Mucosa of stomach (tissue), 1 donor: ENCODE results near the gene RAVER2.

Experiments
- H3K27me3 ChIP-seq: one replicate; pipeline ENCODE4 v1.7.0; 2013; ENCODE audit warnings: mild to moderate bottlenecking, low read length; ENCODE audit not compliant: control insufficient read depth, insufficient read depth
- H3K36me3 ChIP-seq: one replicate; pipeline ENCODE4 v1.7.0; 2013; ENCODE audit warnings: low read length; ENCODE audit not compliant: control insufficient read depth, insufficient read depth
- H3K4me1 ChIP-seq: one replicate; pipeline ENCODE4 v1.7.0; 2013; ENCODE audit warnings: mild to moderate bottlenecking, low read length; ENCODE audit not compliant: control insufficient read depth, insufficient read depth
- H3K4me3 ChIP-seq: one replicate; pipeline ENCODE4 v1.7.0; 2013; ENCODE audit warnings: low read length
- H3K9ac ChIP-seq: one replicate; pipeline ENCODE4 v1.7.0; 2013; ENCODE audit warnings: mild to moderate bottlenecking, low read length, moderate library complexity
- H3K9me3 ChIP-seq: one replicate; pipeline ENCODE4 v1.7.0; 2013; ENCODE audit warnings: mild to moderate bottlenecking, low read length, moderate library complexity; ENCODE audit not compliant: control insufficient read depth
- donor health status: Pancreatic carcinoma.

Gene RAVER2

DNA sequence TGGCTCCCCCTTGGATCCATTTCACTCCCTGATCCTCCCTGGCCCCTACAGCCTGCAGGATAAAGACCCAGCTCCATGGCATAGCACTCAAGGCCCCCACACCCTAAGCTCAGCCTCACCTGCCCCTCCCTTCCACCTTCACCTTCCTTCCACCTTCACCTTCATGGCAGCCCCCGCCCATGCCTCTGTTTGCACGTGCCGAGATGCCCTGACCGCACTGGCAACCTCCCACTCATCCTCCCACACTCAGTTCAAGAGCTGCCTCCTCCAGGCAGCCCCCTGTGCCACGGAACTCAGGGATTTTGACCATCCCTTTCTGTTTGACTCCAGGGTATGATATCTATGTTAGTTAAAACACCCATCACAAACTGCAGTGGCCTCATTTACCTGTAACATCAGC lies 109.8 kb downstream of the RAVER2 start:
- H3K36me3 ChIP-seq = peaks cover 26% of the 10 kb centered on the region
- no peak overlapping the region for H3K4me3 ChIP-seq
- H3K4me1 ChIP-seq = no peaks in the 10 kb centered on the region

DNA sequence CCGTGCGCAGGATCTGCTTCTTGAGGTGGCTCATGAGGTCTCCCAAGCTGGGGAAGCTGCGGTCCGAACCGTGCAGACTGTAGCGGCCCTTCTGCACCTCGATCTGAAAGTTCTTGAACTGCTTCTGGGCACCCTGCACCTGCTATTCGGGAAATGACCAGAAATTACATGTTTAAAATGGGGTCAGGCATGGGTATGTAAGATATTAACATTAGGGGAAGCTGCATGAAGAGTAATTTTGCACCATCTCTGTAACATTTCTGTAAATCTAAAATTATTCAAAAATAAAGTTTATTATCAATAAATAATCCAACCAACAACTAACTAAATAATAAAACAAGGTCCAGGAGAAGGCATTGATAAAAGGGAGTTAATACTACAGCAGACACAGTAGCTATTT lies 110.7 kb downstream of the RAVER2 start:
- Histone ChIP-seq H3K4me3 (no peak overlapping the region), H3K36me3 (peaks cover 30% of the 10 kb centered on the region), H3K27me3 (no peaks in the 10 kb centered on the region), H3K4me1 (no peaks in the 10 kb centered on the region), H3K9ac (no peak overlapping the region), H3K9me3 (no peaks in the 10 kb centered on the region)

More for the DNA sequence above, 109.8 kb downstream of the RAVER2 start:
- H3K27me3 ChIP-seq = no peaks in the 10 kb centered on the region
- H3K9ac ChIP-seq = no peak overlapping the region
- no peaks in the 10 kb centered on the region for H3K9me3 ChIP-seq

DNA sequence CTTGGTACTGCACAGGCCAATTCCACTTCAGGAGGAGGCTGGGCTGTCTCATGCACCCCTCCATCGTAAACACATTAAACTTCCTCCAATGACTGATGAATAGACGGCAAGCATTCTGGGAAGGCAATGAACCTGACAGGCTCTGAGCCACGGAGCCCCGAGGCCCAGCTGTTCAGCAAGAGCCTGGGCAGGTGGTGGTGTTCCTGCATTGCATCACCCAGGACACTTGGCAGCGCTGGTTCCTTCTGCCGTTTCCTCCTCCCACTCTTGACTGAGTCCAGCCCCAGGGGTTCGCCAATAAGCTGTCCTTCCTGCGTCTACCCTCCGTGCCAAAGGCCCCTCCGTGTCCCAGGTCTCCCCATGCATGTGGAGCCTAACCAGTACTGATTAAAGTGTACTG lies 111.7 kb downstream of the RAVER2 start:
- Histone ChIP-seq H3K9ac (no peak overlapping the region), H3K27me3 (no peaks in the 10 kb centered on the region), H3K9me3 (no peaks in the 10 kb centered on the region), H3K4me1 (no peaks in the 10 kb centered on the region), H3K36me3 (peaks cover 30% of the 10 kb centered on the region), H3K4me3 (no peak overlapping the region)

DNA sequence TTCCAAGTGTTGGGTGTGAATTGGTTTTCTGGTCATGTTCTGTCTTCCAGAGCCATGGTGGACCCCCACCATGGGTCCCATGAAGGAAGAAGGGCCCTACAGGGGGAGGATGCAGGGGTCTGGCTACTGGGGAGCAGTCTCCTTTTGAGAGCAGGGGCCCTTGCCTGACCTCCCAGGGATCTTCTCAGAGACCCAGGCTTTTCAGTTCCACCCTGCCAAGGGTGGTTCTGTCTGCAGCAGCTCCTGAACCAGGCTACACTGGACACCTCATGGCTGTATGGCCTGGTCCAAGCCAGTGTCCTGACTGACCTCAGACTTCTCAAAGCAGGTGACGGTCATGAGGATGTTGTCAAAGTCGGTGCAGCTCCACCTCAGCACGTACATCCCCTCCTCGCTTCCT lies 112.5 kb downstream of the RAVER2 start:
- H3K9me3 ChIP-seq = no peaks in the 10 kb centered on the region
- H3K36me3 ChIP-seq = peaks cover 30% of the 10 kb centered on the region
- H3K27me3 ChIP-seq = no peaks in the 10 kb centered on the region

DNA sequence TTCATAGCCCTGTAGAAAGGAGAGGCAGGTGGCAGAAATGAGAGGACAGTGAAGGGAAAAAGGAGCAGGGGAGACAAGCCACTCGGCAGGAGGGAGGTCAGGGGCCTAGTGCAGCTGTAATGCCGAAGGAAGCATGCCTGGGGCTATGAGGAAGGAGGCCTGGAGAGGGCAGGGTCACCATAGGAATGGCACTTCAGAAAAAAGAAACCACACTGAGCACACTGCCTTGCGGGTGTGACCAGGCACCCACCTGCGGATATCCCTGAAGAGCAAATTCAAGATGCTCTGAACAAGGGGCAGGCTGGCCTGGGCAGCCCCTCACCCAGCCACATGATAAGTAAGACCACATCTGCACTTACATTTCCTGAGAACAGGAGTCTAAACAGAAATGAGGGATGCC lies 116.7 kb downstream of the RAVER2 start:
- Histone ChIP-seq H3K27me3 (no peaks in the 10 kb centered on the region), H3K9ac (no peak overlapping the region), H3K4me1 (peaks cover 4% of the 10 kb centered on the region), H3K36me3 (peaks cover 30% of the 10 kb centered on the region), H3K9me3 (no peaks in the 10 kb centered on the region), H3K4me3 (no peak overlapping the region)

More for the DNA sequence above, 112.5 kb downstream of the RAVER2 start:
- no peak overlapping the region for H3K4me3 ChIP-seq
- H3K4me1 ChIP-seq = no peaks in the 10 kb centered on the region
- no peak overlapping the region for H3K9ac ChIP-seq

DNA sequence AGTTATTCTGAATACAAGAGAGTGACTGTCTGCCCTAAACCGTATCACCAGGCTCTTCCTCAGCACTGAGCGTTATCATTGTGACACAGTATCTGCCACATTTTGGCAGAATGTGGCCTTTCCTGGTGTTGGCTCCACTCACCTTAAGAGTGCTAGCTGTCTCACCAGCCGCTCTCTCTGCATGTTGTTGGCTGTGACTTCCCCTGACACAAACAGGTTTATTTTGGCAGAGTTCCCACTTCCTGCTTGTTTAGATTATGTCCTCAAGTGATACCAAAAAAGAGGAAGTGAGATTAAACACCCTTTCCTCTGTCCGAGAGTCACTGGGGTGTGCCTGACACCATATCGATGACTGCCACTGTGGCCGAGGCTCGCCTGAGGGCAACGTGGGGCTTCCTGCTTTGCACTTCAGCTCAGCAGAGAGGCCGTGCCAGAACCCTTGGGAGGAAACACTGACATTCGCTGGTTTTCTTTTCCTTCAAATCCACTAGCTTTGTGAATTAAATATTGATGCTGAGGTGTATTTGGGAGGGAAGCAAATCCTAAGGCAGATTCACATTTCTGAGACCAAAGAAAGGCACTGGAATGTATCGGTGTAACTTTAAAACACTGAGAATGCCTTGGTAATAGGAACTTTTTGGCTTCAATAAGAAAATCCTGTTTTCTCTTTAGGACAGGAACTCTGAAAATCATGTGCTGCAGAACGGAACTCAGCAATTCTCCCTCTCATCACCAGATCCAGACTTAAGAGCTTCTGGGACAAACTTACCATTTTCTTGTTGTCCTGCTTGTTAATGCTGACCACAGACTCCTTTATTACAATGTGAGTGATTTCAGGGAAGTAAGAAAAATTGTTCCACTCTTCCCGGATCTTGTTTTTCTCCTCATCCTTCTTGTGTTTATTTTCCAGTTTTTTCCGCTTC lies 119.4 kb downstream of the RAVER2 start:
- no peaks in the 10 kb centered on the region for H3K9me3 ChIP-seq
- no peak overlapping the region for H3K9ac ChIP-seq
- peaks cover 4% of the 10 kb centered on the region for H3K4me1 ChIP-seq
- no peak overlapping the region for H3K4me3 ChIP-seq
- H3K36me3 ChIP-seq = peaks cover 6% of the 10 kb centered on the region
- no peaks in the 10 kb centered on the region for H3K27me3 ChIP-seq

DNA sequence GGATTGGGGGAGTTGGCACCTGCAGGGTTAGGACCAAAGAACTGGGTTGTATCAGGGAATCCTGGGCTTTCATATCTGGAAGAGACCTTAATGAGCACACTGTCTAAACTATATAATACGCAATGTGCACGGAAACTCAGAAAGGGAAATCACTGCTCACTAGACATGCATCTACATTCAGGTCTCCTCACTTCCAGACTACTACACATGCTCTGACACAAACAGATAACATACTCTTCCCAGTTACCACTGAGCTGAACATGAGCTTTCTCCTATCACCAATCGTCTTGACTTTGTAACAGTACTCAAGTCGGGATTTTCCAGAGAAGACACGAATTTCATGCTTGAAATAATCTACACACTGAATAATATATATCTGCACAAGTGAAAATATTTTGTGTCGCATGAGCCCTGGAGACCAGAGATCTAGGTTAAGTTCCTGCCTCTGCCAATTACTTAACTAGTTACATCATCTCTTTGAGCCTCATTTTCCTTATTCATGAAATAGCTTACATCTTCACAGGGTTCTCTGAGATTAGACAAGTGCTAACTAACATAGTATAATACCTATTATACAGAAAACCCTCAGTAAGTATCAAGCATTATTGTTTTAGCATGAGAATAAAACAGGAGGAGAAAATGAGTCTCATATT lies 120.4 kb downstream of the RAVER2 start:
- no peaks in the 10 kb centered on the region for H3K36me3 ChIP-seq
- peaks cover 4% of the 10 kb centered on the region for H3K4me1 ChIP-seq
- no peaks in the 10 kb centered on the region for H3K27me3 ChIP-seq
- no peak overlapping the region for H3K9ac ChIP-seq
- H3K4me3 ChIP-seq = no peak overlapping the region
- no peaks in the 10 kb centered on the region for H3K9me3 ChIP-seq

DNA sequence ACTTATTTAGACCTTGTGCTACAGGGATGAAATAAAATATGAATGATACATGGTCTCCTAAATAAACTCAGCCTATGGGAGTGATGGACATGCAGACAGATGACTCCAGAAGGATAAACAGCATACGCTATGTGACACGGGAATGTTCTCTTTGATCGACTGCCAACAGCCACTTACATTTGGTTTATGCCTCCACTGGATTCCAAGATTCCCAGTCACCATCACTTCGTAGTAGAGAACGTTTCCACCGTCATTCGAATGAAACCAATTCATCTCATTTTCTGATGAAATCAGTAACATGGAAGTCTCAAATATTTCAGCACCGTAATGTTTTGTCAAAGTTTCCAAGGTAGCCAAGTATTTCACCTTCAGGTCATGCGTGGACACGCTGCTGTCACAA lies 121.8 kb downstream of the RAVER2 start:
- Histone ChIP-seq H3K36me3 (no peaks in the 10 kb centered on the region), H3K9me3 (no peaks in the 10 kb centered on the region), H3K4me1 (peaks cover 4% of the 10 kb centered on the region), H3K27me3 (no peaks in the 10 kb centered on the region), H3K4me3 (no peak overlapping the region), H3K9ac (no peak overlapping the region)

DNA sequence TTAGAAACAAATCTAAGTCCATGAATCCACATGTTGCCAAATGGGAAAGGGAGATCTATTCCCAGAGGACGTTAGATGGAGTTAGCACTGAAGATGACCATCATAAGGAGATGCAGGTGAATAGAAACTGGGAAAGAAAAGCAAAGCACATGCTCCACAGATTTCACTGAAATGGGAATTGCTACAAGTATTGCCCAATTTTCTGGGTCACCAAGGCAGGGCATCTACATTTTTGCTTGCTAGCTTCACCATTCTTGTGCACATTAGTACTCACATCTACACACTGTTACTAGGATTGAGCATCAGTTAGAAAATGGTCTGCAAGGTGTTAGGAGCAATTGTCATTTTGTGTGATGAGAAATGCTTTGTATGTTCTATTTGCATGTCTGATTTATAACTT lies 122.4 kb downstream of the RAVER2 start:
- H3K4me3 ChIP-seq = no peak overlapping the region

DNA sequence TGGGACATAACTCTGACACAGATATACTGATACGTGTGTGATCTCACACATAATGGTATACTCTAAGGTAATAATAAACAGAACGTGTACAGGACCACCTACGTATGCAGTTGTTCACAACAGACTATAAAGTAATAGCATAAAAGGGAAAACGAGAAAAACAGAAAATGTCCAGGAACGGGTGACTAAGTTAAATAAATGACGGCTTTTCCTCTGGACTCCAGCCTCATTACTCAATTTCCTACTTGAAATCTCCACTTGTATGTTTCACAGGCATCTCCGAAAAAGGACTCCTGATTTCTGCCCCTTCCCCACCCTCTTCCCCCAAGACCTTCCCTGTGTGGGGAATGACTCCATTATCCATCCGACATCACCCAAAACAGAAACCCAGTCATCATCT lies 126.4 kb downstream of the RAVER2 start:
- Histone ChIP-seq H3K4me3 (no peak overlapping the region), H3K4me1 (no peaks in the 10 kb centered on the region), H3K9ac (no peak overlapping the region), H3K27me3 (no peaks in the 10 kb centered on the region), H3K36me3 (peaks cover 6% of the 10 kb centered on the region), H3K9me3 (no peaks in the 10 kb centered on the region)

More for the DNA sequence above, 122.4 kb downstream of the RAVER2 start:
- H3K27me3 ChIP-seq = no peaks in the 10 kb centered on the region
- peaks cover 5% of the 10 kb centered on the region for H3K36me3 ChIP-seq
- peaks cover 4% of the 10 kb centered on the region for H3K4me1 ChIP-seq
- H3K9me3 ChIP-seq = no peaks in the 10 kb centered on the region
- no peak overlapping the region for H3K9ac ChIP-seq

DNA sequence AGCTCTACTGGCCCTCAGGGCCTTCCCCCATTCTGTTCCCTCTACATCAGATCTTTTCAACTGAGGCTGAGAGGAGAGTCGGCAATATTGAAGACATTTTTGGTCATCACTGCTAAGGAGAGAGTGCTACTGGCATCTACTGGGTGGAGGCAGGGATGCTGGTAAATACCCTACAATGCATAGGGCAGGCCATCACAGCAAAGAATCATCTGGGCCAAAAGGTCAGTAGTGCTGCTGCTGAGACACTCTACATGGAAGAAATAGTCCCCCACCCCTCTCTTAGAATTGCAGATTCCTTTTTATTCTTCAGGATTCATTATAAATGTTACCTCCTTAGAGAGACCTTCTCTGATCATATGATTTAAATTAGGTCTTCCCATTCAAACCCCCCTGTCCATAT lies 127.2 kb downstream of the RAVER2 start:
- H3K9ac ChIP-seq = no peak overlapping the region
- peaks cover 6% of the 10 kb centered on the region for H3K36me3 ChIP-seq
- H3K4me3 ChIP-seq = no peak overlapping the region
- no peaks in the 10 kb centered on the region for H3K27me3 ChIP-seq
- H3K9me3 ChIP-seq = no peaks in the 10 kb centered on the region
- H3K4me1 ChIP-seq = no peaks in the 10 kb centered on the region

DNA sequence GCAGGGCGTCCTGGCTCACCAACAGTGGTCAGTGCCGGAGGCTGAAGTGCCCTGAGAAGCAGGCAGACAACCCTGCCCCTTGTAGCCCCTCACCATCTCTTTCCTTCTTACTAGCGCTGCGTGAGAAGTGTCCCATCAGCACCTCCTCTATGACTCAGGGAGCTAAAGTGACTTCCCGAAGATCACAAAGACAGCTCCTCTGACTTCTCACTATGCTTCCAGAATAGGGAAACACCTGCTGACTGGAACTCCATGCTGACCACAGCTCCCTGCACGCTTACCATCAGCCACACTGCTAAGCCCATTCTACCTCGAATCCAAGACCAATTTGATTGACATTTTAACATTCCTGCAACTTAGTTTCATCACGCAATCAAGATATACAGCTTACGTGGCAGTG lies 128.7 kb downstream of the RAVER2 start:
- H3K9me3 ChIP-seq = no peaks in the 10 kb centered on the region
- peaks cover 6% of the 10 kb centered on the region for H3K36me3 ChIP-seq
- no peaks in the 10 kb centered on the region for H3K4me1 ChIP-seq

More for the DNA sequence above, 128.7 kb downstream of the RAVER2 start:
- Histone ChIP-seq H3K27me3 (no peaks in the 10 kb centered on the region), H3K4me3 (no peak overlapping the region), H3K9ac (no peak overlapping the region)
